Hepatocyte (in vitro differentiated cells): ENCODE measurements around the gene KRTAP10-3. TPM values are rescaled to one million over a fixed set of nuclear protein-coding genes. Genes with fewer than 3 reads are reported as not detected.
"Not testable (repeated sequence)": the region's sequence is repeated elsewhere in the genome, so short reads cannot be mapped to it uniquely, and the experiment has no call there.

Source experiments
- DNase-seq: peaks from one replicate; pipeline ENCODE4 v3.0.0-alpha.2; 2016; ENCODE audit warnings: low spot score
- H2AFZ ChIP-seq: fragments of 200-600 bp; sonication (generic); 2 replicates; pipeline ENCODE4 v1.6.0; 2016; ENCODE audit warnings: antibody characterized with exemption, mild to moderate bottlenecking
- H3K27ac ChIP-seq: fragments of 200-600 bp; sonication (generic); 2 replicates; pipeline ENCODE4 v1.5.1; 2016; ENCODE audit warnings: mild to moderate bottlenecking
- H3K27me3 ChIP-seq: fragments of 200-600 bp; sonication (generic); 2 replicates; pipeline ENCODE4 v1.6.1; 2016
- H3K36me3 ChIP-seq: fragments of 200-600 bp; sonication (generic); replicated peaks from 2 replicates; pipeline ENCODE4 v1.5.1; 2016; ENCODE audit warnings: low read depth; ENCODE audit not compliant: insufficient read depth
- H3K4me1 ChIP-seq: fragments of 200-600 bp; sonication (generic); 2 replicates; pipeline ENCODE4 v1.5.1; 2016; ENCODE audit warnings: mild to moderate bottlenecking, moderate library complexity; ENCODE audit not compliant: insufficient read depth
- H3K4me2 ChIP-seq: fragments of 200-600 bp; sonication (generic); 2 replicates; pipeline ENCODE4 v1.6.0; 2016
- H3K4me3 ChIP-seq: fragments of 200-600 bp; sonication (generic); 2 replicates; pipeline ENCODE4 v1.5.1; 2016; ENCODE audit warnings: mild to moderate bottlenecking
- H3K79me2 ChIP-seq: fragments of 200-600 bp; sonication (generic); 2 replicates; pipeline ENCODE4 v1.6.0; 2017; ENCODE audit warnings: mild to moderate bottlenecking
- H3K9me2 ChIP-seq: fragments of 200-600 bp; sonication (generic); replicated peaks from 2 replicates; pipeline ENCODE4 v1.6.0; 2017; ENCODE audit warnings: mild to moderate bottlenecking; ENCODE audit not compliant: insufficient read depth
- H3K9me3 ChIP-seq: fragments of 200-600 bp; sonication (generic); 2 replicates; pipeline ENCODE4 v1.5.1; 2016; ENCODE audit warnings: low read depth, mild to moderate bottlenecking
- H4K20me1 ChIP-seq: fragments of 200-600 bp; sonication (generic); 2 replicates; pipeline ENCODE4 v1.6.0; 2016; ENCODE audit warnings: mild to moderate bottlenecking; ENCODE audit not compliant: insufficient read depth, poor library complexity, severe bottlenecking
- CTCF ChIP-seq: fragments of 200-600 bp; sonication (generic); IDR thresholded peaks from 2 replicates; pipeline ENCODE4 v1.5.1; 2016; ENCODE audit warnings: antibody characterized with exemption, mild to moderate bottlenecking; ENCODE audit not compliant: poor library complexity
- EZH2 ChIP-seq: fragments of 200-600 bp; sonication (generic); IDR thresholded peaks from 2 replicates; pipeline ENCODE4 v1.6.1; 2016; ENCODE audit warnings: antibody characterized with exemption, mild to moderate bottlenecking, borderline replicate concordance
- EZH2phosphoT487 ChIP-seq: fragments of 200-600 bp; sonication (generic); IDR thresholded peaks from one replicate; pipeline ENCODE4 v1.6.1; 2018; ENCODE audit warnings: antibody characterized with exemption, mild to moderate bottlenecking, low read depth, moderate library complexity; ENCODE audit not compliant: unreplicated experiment, severe bottlenecking
- WGBS: methylation state at CpG from one replicate; pipeline ENCODE4 v1.1.6; 2016; ENCODE audit warnings: low lambda C conversion rate; ENCODE audit errors: missing lambda C conversion rate; 5-methylcytosine and 5-hydroxymethylcytosine counted together
- polyA plus RNA-seq: library from polyadenylated mRNA; unstranded; fragments of >200 nt; fragmentation: Nextera tagmentation; extraction: Ambion mirVana; gene quantifications from 2 replicates; pipeline ENCODE4 v1.2.1, GENCODE V29; 2016
- total RNA-seq: library from RNA; depleted of rRNA; stranded (reverse); fragments of >200 nt; gene quantifications from 2 replicates; pipeline ENCODE4 v1.2.3, GENCODE V29; 2014

Gene KRTAP10-3
- total and polyA plus RNA-seq, 2 experiments from 2014 or later = not detected

DNA sequence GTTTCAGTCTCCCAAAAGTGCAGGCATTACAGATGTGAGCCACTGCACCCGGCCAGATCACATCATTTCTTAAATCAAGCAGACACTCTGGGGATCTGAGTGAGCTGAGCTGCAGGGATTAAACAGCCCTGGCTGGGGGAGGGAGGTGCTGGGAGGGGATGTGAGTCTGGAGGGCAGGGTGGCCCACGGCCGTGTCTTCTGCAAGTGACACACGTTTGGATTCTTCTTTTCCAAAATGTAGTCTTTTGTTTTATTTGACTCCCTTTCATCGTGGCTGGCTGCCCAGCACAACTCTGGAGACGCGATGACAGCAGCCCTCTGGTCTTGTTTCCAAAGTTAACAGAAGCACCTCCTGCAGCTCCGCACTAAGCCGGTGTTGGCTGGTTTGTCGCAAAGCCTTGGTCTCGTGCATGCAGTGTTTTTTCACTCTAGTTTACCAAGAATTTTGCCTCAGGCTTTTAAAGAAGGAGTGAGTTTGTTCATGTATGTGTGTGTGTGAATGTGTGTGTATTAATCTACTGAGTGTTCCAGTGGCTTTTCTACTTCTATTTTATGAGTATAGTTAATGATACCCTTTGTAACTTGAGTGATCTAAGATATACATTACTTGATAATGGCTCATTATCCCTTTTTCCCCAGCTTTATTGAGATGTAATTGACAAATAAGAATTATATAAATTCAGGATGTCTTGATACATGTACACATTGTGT, 24.6 kb upstream of the KRTAP10-3 start:
- no peaks in the 10 kb centered on the region for H3K9me3 ChIP-seq
- H3K4me3 ChIP-seq = no peak overlapping the region
- peaks cover 4% of the 10 kb centered on the region for H3K27me3 ChIP-seq
- H3K4me1 ChIP-seq = no peaks in the 10 kb centered on the region
- no peaks in the 10 kb centered on the region for H3K79me2 ChIP-seq
- no peaks in the 10 kb centered on the region for H4K20me1 ChIP-seq
- DNase-seq = peak; percentile 41
- H3K27ac ChIP-seq = no peak overlapping the region
- 39% methylated on average over 10 of the region's 11 CpGs for WGBS
- no peak overlapping the region for H3K4me2 ChIP-seq
- no peak overlapping the region for H2AFZ ChIP-seq
- H3K36me3 ChIP-seq = no peaks in the 10 kb centered on the region
- TF ChIP-seq CTCF (no peak), EZH2phosphoT487 (no peak), EZH2 (no peak)
- no peaks in the 10 kb centered on the region for H3K9me2 ChIP-seq

- H3K4me1 ChIP-seq = no peaks in the 10 kb centered on the region
- H3K27me3 ChIP-seq = peaks cover 4% of the 10 kb centered on the region
- no peaks in the 10 kb centered on the region for H3K79me2 ChIP-seq
- no peak for DNase-seq
- 90% methylated on average over 14 of the region's 15 CpGs for WGBS
- no peaks in the 10 kb centered on the region for H4K20me1 ChIP-seq
- H3K4me3 ChIP-seq = no peak overlapping the region
- no peak overlapping the region for H2AFZ ChIP-seq
- no peak for TF ChIP-seq EZH2phosphoT487
- TF ChIP-seq EZH2 = no peak
- no peak for TF ChIP-seq CTCF
- H3K9me2 ChIP-seq = no peaks in the 10 kb centered on the region
- H3K9me3 ChIP-seq = no peaks in the 10 kb centered on the region
- H3K4me2 ChIP-seq = no peak overlapping the region
- H3K36me3 ChIP-seq = no peaks in the 10 kb centered on the region
- H3K27ac ChIP-seq = no peak overlapping the region
These were observed 23.5 kb upstream of the KRTAP10-3 start for GRCh38 chr21:44582055-44582454.

- Histone ChIP-seq H3K36me3 (no peaks in the 10 kb centered on the region), H3K27ac (no peak overlapping the region), H3K4me3 (no peak overlapping the region), H4K20me1 (no peaks in the 10 kb centered on the region), H3K9me3 (no peaks in the 10 kb centered on the region), H2AFZ (no peak overlapping the region), H3K4me2 (no peak overlapping the region), H3K4me1 (no peaks in the 10 kb centered on the region), H3K27me3 (peaks cover 4% of the 10 kb centered on the region), H3K9me2 (no peaks in the 10 kb centered on the region), H3K79me2 (no peaks in the 10 kb centered on the region)
- DNase-seq = no peak
- TF ChIP-seq EZH2 (no peak), CTCF (no peak), EZH2phosphoT487 (no peak)
- WGBS = 96% methylated on average over 3 of the region's 3 CpGs
These were observed 22.6 kb upstream of the KRTAP10-3 start for GRCh38 chr21:44581158-44581557.

DNA sequence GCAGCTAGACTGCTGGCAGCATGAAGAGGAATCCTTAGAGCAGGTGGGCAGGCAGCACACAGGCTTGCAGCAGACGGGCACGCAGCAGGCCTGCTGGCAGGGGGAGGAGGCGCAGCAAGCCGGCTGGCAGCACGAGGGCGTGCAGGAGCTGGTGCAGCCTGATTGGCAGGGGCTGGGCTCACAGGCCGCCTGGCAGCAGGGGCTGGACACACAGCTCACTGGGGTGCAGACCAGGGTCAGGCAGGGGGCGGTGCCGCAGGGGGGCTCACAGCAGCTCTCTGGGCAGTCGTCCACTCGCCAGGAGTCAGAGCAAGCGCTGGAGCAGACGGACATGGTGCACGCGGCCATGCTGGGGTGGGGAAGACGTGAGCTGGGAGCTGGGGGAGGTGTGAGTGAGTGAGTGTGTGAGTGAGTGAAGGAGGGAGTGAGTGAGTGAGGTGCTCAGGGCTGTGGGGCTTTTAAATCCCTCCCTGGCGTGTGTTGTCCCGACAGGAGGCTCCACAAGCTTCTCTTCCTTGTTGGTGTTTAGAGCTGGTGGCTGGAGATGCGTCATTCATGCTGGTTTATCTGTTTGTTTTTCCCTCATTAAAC, 21.7 kb upstream of the KRTAP10-3 start, which contains the start of gene KRTAP10-5:
Gene KRTAP10-5 (minus strand): TSS at position 374 of the 591 bp plus-strand sequence. CDS start 26 bp downstream, at position 348.
- 78% methylated on average over 17 of the region's 19 CpGs for WGBS
- not testable (repeated sequence) for DNase-seq, H3K36me3 ChIP-seq, H3K4me2 ChIP-seq, H3K27ac ChIP-seq, H3K27me3 ChIP-seq, H3K9me2 ChIP-seq, H3K9me3 ChIP-seq, H3K4me1 ChIP-seq, H3K4me3 ChIP-seq, H4K20me1 ChIP-seq, H3K79me2 ChIP-seq, H2AFZ ChIP-seq
